ENCODE measurements around the gene UNC45B. TPM values are rescaled to one million over a fixed set of nuclear protein-coding genes. Genes with fewer than 3 reads are reported as not detected.

The UNC45B gene
- total and polyA plus RNA-seq, 3 donors from 2014 or later = 0.68 to 2.2 (median 1.1) TPM

DNA sequence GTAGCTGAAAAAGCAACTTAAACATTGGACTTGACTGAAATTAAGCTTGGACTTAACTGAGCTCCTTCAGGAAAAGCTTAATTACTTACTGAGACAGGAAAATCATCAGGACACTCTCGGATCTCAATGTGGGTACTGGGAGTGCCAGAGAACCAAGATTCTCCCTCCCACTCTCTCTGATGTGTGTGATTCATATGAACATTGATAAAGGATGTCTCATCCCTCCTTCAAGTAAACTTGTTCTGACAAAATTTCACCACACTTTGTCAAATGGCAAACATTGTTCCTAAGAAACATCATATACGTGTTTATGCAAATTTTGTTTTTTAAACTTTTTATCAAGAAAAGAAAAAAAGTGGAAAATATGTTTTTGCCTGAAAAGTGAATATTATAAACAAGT, 91.2 kb downstream of the UNC45B start:
- Histone ChIP-seq H3K9me3 (no peaks in the 10 kb centered on the region), H3K4me1 (peaks cover 14% of the 10 kb centered on the region), H3K36me3 (ENCODE audit: low read depth, missing control alignments) (no peaks in the 10 kb centered on the region), H3K27me3 (no peaks in the 10 kb centered on the region), H3K27ac (no peak overlapping the region), H3K4me3 (no peak overlapping the region)
- intact Hi-C loops (cut with DNase I; ENCODE audit: low total_unique reads) = no loop called here
- no peak for DNase-seq
- WGBS, 2 donors = 44 to 62% methylated on average over 2 of the region's 2 CpGs
- TF ChIP-seq, protein P1, sequence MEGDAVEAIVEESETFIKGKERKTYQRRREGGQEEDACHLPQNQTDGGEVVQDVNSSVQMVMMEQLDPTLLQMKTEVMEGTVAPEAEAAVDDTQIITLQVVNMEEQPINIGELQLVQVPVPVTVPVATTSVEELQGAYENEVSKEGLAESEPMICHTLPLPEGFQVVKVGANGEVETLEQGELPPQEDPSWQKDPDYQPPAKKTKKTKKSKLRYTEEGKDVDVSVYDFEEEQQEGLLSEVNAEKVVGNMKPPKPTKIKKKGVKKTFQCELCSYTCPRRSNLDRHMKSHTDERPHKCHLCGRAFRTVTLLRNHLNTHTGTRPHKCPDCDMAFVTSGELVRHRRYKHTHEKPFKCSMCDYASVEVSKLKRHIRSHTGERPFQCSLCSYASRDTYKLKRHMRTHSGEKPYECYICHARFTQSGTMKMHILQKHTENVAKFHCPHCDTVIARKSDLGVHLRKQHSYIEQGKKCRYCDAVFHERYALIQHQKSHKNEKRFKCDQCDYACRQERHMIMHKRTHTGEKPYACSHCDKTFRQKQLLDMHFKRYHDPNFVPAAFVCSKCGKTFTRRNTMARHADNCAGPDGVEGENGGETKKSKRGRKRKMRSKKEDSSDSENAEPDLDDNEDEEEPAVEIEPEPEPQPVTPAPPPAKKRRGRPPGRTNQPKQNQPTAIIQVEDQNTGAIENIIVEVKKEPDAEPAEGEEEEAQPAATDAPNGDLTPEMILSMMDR (IDR thresholded peaks at IDR 0.05) = no peak
- no peak for TF ChIP-seq POLR2A (IDR thresholded peaks at IDR 0.05)

Other genes starting within 250 kb of the UNC45B start
- 10 to 100 TPM; 46.8 to 56.5 TPM for gene CCT6B, start 186.4 kb upstream of the UNC45B start, total RNA-seq
- 226 TPM for gene CCT6B, start 186.4 kb upstream of the UNC45B start, polyA plus RNA-seq (ENCODE audit: insufficient read depth, low read depth, low replicate concordance)
- 10 to 100 TPM; 20.2 to 21.6 TPM for gene ZNF830, start 186.3 kb upstream of the UNC45B start, total RNA-seq
- gene ZNF830, start 186.3 kb upstream of the UNC45B start, polyA plus RNA-seq (ENCODE audit: insufficient read depth, low read depth, low replicate concordance) = 20.6 TPM
- 10 to 100 TPM; 66.7 to 70.9 TPM for gene LIG3, start 167.3 kb upstream of the UNC45B start, total RNA-seq
- gene LIG3, start 167.3 kb upstream of the UNC45B start, polyA plus RNA-seq (ENCODE audit: insufficient read depth, low read depth, low replicate concordance) = 54.4 TPM
- 10 to 100 TPM; 42.0 to 46.3 TPM for gene RFFL, start 84.1 kb upstream of the UNC45B start, total RNA-seq
- 68.6 TPM for gene RFFL, start 84.1 kb upstream of the UNC45B start, polyA plus RNA-seq (ENCODE audit: insufficient read depth, low read depth, low replicate concordance)
- gene RAD51D, start 28.0 kb upstream of the UNC45B start, total RNA-seq = 10 to 100 TPM; 16.8 to 18.4 TPM
- 24.3 TPM for gene RAD51D, start 28.0 kb upstream of the UNC45B start, polyA plus RNA-seq (ENCODE audit: insufficient read depth, low read depth, low replicate concordance)
- gene FNDC8, start 26.2 kb upstream of the UNC45B start, total RNA-seq = 100 to 1,000 TPM in 1 of 2 donors, 10 to 100 TPM in 1; 39.0 to 120 TPM
- gene FNDC8, start 26.2 kb upstream of the UNC45B start, polyA plus RNA-seq (ENCODE audit: insufficient read depth, low read depth, low replicate concordance) = 138 TPM
- 10 to 100 TPM; 14.6 to 15.4 TPM for gene NLE1, start 5.5 kb upstream of the UNC45B start, total RNA-seq
- gene NLE1, start 5.5 kb upstream of the UNC45B start, polyA plus RNA-seq (ENCODE audit: insufficient read depth, low read depth, low replicate concordance) = 12.8 TPM
- gene SLC35G3, start 46.6 kb downstream of the UNC45B start, total RNA-seq = 1 to 10 TPM in 1 of 2 donors, under 1 TPM in 1; 0.99 to 4.1 TPM
- gene SLC35G3, start 46.6 kb downstream of the UNC45B start, polyA plus RNA-seq (ENCODE audit: insufficient read depth, low read depth, low replicate concordance) = 2.7 TPM
- gene SLFN5, start 95.3 kb downstream of the UNC45B start, total RNA-seq = 1 to 10 TPM; 5.9 to 6.1 TPM
- gene SLFN5, start 95.3 kb downstream of the UNC45B start, polyA plus RNA-seq (ENCODE audit: insufficient read depth, low read depth, low replicate concordance) = 2.4 TPM
- 1 to 10 TPM; 5.5 to 6.4 TPM for gene SLFN11, start 225.8 kb downstream of the UNC45B start, total RNA-seq
- 9.3 TPM for gene SLFN11, start 225.8 kb downstream of the UNC45B start, polyA plus RNA-seq (ENCODE audit: insufficient read depth, low read depth, low replicate concordance)

Data from testis (tissue), 3 donors.